IPS-18c (cell line): Measurements from ENCODE around the gene APOBR.
"Not testable (repeated sequence)": the region's sequence is repeated elsewhere in the genome, so short reads cannot be mapped to it uniquely, and the experiment has no call there.

ENCODE experiments used
- H3K4me3 ChIP-seq: 2 replicates; pipeline ENCODE4 v1.7.0; 2013; ENCODE audit warnings: low read depth, mild to moderate bottlenecking, low read length, moderate library complexity; ENCODE audit not compliant: insufficient read depth
- H3K9me3 ChIP-seq: one replicate; pipeline ENCODE4 v1.6.1; 2013; ENCODE audit warnings: mild to moderate bottlenecking, low read length, moderate library complexity; ENCODE audit not compliant: control insufficient read depth, insufficient read depth

Gene APOBR, protein sequence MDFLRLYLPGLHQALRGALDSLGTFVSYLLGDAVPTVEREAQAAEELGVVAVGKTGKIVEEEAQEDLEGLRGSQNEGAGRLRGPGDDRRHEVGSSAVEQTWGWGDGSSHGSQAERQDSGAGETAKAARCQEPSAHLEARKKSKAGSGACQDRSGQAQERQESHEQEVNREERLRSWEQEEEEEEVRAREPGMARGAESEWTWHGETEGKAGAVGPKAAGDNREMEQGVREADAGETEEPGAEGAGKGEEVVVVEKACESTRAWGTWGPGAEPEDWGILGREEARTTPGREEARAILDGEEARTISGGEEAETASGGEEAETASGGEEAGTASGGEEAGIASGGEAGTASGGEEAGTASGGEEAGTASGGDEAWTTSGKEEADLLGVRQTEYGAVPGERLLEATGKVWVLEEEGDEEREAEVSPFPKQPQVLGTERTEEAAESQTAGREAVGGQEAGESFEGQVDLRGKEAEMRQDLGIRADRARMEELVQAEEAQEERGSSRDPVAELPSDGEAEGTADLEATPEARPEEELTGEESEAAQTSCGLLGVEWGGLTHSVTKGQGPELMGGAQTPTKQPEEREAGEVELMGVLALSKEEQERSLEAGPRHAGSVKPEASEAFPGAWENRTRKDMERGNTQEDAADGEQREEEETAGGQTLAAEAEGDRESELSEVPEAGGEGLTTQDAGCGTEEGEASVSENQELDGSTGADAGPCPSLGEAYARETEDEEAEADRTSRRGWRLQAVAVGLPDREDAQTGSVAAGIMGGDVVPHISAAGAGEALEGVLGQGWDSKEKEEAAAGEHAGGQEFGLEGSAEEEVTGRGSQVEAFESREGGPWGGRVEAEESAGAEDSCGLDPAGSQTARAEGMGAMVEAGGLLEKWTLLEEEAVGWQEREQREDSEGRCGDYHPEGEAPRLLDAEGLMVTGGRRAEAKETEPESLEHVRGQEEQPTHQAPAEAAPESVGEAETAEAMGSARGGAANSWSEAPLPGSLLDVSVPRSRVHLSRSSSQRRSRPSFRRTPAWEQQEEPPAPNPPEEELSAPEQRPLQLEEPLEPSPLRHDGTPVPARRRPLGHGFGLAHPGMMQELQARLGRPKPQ

DNA sequence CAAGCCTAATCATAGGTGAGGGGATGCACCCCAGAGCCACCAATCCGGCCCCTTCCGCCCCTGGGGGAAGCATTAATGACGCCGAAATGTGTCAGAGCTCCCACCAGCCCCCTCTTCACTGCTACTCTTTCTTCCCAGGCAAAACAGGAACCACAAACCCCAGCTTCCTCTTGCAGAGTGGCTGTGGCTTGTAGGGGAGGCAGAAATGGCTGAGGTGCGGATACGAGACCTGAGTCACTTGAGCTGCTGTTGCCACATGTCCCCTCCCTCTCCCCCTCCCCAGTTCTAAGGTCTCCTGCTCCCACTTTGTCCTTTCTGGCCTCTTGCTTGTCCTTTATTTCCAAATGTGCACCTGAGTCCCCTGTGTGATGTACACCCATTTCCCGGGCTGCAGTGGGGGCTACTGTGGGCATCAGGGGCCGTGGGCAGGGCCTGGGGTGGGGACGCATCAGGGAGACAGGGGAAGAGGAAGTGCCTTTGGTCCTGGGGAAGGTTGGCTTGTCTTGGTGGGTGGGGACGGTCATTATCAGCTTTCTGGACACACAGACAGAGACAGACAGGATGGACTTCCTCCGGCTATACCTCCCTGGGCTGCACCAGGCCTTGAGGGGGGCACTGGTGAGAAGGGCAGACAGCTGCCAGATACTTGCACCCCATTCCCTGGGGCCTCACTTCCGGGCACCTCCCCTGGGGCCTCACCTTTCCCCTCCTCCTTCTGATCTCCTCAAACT is at the start of gene APOBR:
TSS of gene APOBR (plus strand) at position 523 of the 731 bp plus-strand sequence. CDS start at position 562, 39 bp downstream.
- Histone ChIP-seq H3K4me3 (no peak within 1 kb of the TSS), H3K9me3 (no peaks in the 10 kb centered on the region)

DNA sequence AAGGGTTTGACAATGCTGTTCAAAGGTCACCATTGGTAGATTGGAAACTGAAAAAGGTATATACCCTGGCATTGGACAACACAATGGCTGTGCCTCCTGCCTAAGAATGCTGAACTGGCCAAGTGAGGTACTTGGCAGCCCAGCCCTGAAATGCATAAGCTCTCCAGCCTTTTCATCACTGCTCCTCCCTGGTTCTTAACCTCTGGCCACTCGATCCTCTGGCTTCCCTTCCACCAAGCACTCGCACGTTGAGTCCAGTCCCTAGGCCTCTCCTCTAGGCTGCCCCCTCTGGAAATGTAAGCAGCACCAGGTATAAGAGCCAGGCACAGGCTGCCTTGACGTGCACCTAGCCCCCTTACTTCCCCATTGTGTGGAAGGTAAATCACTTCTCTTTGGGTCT is 48.1 kb upstream of the APOBR start:
- H3K9me3 ChIP-seq, H3K4me3 ChIP-seq: not testable (repeated sequence)

DNA sequence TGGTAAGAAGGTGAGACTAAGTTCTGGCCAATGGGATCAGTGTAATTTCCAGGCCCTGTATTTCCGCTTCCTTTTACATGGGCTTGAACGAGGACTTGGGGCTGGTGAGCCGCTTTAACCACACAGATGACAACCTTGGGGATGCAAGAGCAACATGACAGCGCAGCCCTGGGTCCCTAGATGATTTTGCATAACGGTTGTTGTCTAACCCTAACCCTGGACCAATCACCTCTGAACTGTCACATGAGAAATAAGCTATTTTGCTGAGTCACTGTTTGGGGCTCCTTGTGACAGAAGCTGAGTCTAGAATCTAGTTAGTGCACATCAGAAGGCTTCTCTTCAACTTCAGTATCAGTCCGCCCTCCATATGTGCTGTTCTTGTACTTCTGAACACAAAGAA is 47.4 kb upstream of the APOBR start:
- not testable (repeated sequence) for H3K9me3 ChIP-seq, H3K4me3 ChIP-seq

DNA sequence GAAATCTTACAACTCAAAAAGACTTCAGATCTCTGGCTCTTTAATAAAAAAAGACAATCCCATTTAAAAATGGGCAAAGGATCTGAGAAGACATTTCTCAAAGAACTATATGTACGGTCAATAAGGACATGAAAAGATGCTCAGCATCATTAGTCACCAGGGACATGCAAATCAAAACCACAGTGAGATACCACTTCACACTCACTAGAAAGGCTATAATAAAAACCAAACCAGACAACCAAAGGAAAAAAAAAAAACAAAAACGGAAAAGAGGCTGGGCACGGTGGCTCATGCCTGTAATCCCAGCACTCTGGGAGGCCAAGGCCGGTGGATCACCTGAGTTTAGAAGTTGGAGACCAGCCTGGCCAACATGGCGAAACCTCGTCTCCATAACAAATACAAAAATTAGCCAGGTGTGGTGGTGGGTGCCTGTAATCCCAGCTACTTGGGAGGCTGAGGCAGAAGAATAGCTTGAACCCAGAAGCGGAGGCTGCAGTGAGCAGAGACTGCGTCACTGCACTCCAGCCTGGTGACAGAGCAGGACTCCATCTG is 20.7 kb upstream of the APOBR start:
- no peak overlapping the region for H3K4me3 ChIP-seq
- no peaks in the 10 kb centered on the region for H3K9me3 ChIP-seq

DNA sequence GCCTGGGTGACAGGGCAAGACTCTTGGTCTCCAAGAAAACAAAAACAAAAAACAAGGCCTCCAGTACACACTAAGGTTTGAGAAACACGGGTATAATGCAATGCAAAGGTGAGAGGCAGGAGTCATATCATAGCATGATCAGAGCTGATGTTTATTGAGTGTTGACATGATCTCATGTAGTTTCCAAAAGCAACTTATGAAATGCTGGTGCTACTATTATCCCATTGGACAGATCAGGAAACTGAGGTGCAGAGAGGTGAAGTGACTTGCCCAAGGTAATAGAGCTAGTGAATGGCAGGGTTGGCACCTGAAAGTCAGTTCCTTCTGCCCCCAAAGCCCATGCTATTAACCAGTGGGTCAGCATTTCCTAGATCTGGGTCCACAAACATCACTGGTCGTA is 19.2 kb upstream of the APOBR start:
- H3K4me3 ChIP-seq: no peak overlapping the region

DNA sequence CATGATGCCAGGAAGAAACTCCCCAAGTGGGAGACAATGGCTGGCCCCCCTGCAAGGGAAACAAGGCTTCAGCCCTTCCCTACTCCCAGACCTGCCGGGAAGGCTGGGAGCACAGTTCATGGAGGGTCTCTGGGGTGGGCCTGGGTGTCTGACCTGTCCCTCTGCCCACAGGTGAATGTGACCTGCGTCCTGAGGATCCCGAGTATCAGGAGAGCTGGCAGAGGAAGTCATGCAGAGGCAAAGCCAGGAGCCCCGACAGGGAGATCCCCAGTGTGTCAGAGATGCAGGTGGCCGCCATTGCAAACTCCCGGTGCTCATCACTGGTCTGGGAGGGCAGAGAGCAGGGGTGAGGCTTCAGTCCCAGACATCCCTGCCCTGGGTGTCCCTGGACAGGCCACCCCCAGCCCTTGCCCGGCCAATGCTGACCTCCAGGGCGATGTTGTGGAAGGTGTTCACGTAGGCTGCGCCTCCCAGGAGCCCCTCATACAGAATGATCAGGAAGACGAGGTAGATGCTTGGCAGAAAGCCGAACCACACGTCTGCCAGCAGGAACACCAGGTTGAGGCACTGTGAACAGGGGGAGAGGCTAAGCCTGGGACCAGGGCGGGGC is 17.0 kb upstream of the APOBR start:
- no peak overlapping the region for H3K4me3 ChIP-seq
- no peaks in the 10 kb centered on the region for H3K9me3 ChIP-seq

More for the DNA sequence above, 19.2 kb upstream of the APOBR start:
- no peaks in the 10 kb centered on the region for H3K9me3 ChIP-seq

DNA sequence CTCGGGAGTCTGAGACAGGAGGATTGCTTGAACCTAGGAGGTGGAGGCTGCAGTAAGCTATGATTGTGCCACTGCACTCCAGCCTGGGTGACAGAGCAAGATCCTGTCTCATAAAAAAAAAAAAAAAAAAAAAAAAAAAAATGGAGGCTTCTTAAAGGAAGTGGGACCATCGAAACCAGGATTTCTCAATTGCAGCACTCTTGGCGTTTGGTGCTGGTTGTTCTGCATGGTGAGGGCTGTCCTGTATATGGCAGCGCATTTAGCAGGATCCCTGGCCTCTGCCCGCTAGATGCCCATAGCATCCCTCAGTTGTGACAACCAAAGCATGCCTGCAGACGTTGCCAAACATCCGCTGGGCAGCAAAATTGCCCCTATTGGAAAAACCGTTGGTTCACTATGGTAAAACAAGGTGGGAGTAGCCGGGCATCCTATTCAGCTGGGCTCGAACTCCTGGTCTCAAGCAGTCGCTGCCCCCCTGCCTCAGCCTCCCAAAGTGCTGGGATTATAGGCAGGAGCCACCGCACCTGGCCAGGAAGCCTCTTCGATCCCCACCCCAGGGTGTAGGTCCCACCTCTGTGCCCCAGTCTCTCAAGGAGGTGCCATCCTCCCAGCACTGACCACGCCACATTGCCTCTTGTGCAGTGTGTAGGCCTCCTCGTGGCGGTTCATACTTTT is 15.8 kb upstream of the APOBR start:
- Histone ChIP-seq H3K9me3 (no peaks in the 10 kb centered on the region), H3K4me3 (no peak overlapping the region)

DNA sequence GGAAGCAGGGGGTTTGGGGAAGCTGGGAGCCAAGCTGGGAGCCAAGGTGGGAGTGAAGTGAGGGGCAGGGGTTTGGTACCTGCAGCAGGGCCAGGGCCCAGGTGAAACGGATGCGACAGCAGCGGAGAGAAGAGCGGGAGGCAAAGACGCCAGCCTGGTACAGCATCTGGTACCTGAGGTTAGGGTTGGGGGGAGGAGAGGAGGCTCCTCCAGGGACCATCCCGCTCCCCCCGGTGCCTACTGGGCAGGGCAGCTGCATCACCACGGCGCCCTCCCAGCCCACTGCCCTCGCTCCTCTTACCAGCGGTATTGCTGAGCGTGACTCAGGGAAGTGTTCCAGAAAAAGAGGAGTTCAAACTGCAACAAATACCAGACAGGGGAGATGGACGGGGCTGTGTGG is 12.4 kb upstream of the APOBR start:
- no peak overlapping the region for H3K4me3 ChIP-seq
- H3K9me3 ChIP-seq: no peaks in the 10 kb centered on the region

DNA sequence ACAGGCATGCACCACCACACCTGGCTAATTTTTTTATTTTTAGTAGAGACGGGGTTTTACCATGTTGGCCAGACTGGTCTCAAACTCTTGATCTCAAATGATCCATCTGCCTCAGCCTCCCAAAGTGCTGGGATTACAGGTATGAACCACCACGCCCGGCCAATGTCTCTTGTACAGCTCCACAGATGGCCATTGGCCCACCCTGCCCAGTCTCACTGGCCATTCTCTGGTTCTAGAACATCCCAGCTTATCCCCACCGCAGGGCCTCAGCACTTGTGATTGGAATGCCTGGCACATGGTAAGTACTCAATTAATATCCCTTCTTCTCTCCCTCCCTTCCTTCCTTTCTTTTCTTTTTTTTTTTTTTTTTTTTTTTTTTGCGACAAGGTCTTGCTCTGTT is 11.1 kb upstream of the APOBR start:
- H3K9me3 ChIP-seq, H3K4me3 ChIP-seq: not testable (repeated sequence)

DNA sequence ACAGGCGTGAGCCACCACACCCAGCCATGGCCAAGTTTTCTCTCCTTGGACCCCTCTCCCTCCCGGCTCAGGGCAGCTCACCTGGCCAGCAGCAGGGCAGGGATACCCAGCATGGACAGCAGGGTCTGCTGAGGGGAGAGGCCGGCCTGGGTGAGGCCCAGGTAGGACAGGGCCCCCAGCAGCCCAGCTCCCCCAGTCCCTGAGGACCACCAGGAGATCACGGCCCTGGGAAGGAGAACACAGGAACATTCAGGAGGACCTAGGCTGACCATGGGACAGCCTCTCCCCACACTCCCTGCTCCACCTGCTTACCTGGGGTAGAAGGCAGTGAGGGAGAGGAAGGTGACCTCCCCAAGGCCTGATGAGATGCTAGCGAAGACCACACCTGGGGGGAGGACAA is 8.2 kb upstream of the APOBR start:
- Histone ChIP-seq H3K4me3 (no peak overlapping the region), H3K9me3 (no peaks in the 10 kb centered on the region)

DNA sequence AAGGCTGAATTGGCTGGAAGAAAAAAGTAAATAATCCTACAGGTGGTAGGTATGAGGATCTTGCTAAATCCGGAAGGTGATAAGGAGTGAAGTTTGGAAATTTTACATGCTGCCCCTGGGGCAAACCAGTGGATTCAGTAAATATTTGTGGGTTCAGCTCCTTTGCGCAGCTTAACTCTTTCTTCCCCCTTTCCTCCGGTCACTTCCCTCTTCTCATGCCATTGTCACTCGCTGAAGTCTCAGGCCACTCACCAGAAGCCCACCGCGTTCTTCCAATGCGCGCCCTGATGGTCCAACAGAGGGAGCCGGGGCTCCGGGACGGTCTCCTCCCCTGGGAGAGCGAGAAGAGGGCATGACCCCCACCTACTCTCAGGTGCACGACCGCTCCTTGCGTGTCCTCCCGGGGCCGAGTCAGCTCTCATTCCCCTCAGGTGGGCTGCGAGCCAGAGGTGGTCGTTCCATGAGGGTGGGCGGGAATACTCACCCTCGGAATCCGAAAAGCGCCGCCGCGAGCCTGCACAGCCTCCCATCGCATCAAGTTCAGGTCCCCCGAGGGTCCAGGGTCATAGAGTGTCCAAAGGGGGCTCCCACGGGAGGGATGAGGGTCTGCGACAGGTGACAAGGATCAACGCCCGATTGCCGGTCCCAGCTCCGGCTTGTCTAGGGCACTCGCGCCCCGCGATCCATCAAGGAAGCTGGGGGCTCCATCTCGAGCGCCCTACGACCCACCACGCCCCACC is 3.0 kb upstream of the APOBR start:
- Histone ChIP-seq H3K4me3 (peak overlapping the region; percentile 98), H3K9me3 (no peaks in the 10 kb centered on the region)

DNA sequence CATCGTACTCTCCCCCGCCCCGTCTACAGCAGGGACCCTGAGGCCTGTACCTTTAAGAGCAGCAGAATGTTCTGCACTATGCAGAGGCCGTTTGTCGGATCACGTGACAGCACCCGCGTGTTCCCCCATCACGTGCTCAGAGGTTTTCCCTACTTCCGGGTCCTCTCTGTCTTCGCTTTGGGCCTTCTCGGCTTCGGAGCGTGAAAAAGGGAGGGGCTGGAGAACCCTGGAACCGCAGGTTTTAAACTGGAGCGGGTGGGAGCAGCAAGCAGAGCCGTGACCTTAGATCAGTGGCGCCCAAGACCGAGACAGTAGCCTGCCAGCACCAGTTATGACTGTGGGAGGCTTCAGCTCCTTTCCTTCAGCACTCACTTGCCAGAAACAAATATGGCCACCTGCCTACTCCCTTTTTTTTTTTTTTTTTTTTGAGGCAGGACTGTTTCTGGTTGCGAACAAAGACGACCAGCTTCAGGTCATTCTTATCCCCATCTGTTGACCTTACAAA is 2.4 kb upstream of the APOBR start, which contains the start of gene CLN3:
TSS of gene CLN3 (minus strand) at position 105 of the 505 bp plus-strand sequence. CDS start 315 bp downstream, outside the sequence.
- H3K4me3 ChIP-seq: peak within 1 kb of the TSS; percentile 98
- H3K9me3 ChIP-seq: no peaks in the 10 kb centered on the region

DNA sequence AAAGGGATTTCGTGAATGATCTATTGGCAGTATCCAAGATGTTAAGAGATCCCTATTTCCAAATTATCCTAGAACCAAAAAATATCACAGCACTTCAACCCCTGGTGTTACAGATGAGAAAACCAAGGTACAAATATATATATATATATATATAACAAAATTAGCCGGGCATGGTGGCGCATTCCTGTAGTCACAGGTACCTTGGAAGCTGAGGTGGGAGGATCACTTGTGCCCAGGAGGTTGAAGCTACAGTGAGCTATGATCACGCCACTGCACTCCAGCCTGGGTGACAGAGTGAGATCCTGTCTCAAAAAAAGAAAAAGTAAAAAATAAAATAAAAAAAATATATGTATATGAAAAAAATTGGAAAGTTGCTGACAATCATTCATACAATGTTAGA is 1.9 kb upstream of the APOBR start:
- Histone ChIP-seq H3K9me3 (no peaks in the 10 kb centered on the region), H3K4me3 (peak overlapping the region; percentile 98; the same call in 1 of the 2 replicates)

DNA sequence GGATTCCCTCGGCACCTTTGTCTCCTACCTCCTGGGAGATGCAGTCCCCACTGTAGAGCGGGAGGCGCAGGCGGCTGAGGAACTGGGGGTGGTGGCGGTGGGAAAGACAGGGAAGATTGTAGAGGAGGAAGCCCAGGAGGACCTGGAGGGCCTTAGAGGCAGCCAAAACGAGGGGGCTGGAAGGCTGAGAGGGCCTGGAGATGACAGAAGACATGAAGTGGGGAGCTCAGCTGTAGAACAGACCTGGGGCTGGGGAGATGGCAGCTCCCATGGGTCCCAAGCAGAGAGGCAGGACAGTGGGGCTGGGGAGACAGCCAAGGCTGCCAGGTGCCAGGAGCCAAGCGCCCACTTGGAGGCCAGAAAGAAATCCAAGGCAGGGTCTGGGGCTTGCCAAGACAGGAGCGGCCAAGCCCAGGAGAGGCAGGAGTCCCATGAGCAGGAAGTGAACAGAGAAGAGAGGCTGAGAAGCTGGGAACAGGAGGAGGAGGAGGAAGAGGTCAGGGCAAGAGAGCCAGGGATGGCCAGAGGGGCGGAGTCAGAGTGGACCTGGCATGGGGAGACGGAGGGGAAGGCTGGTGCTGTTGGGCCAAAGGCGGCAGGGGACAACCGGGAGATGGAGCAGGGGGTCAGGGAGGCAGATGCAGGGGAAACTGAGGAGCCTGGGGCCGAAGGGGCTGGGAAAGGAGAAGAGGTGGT is 803 bp downstream of the APOBR start:
- no peak overlapping the region for H3K4me3 ChIP-seq
- no peaks in the 10 kb centered on the region for H3K9me3 ChIP-seq
